HL-60 (cell line): ENCODE data around the gene RBBP4.
A peak's percentile ranks its signal among the peaks of the same experiment; 100 is the strongest.
"Not testable (repeated sequence)": the region's sequence is repeated elsewhere in the genome, so short reads cannot be mapped to it uniquely, and the experiment has no call there.

ENCODE experiments used
- DNase-seq, 2 experiments: peaks; one replicate each; pipeline ENCODE4 v3.0.0-alpha.2; 2010 to 2020; ENCODE audit warnings: low read depth in 1 of 2, low spot score in 1 of 2
- H3K27ac ChIP-seq: fragments of 250-450 bp; sonication (Bioruptor Pico); replicated peaks from 2 replicates; pipeline ENCODE4 v1.5.1; 2020; ENCODE audit warnings: mild to moderate bottlenecking, moderate library complexity
- H3K27me3 ChIP-seq: fragments of 250-450 bp; sonication (Bioruptor Pico); 2 replicates; pipeline ENCODE4 v1.5.1; 2021; ENCODE audit warnings: mild to moderate bottlenecking, moderate library complexity; ENCODE audit not compliant: insufficient read depth, poor library complexity, severe bottlenecking
- H3K4me3 ChIP-seq: replicated peaks from 2 replicates; pipeline ENCODE4 v1.5.1; 2011; ENCODE audit warnings: mild to moderate bottlenecking, control low read depth, low read length; ENCODE audit not compliant: insufficient read depth
- CTCF ChIP-seq: IDR thresholded peaks from one replicate; pipeline ENCODE4 v1.5.1; 2011; ENCODE audit warnings: low read length, control low read depth, inconsistent platforms; ENCODE audit not compliant: insufficient read depth
- GABPA ChIP-seq: IDR thresholded peaks from 2 replicates; pipeline ENCODE4 v1.6.1; 2012; ENCODE audit warnings: low read depth
- POLR2AphosphoS5 ChIP-seq: IDR thresholded peaks from 2 replicates; pipeline ENCODE4 v1.6.1; 2012; ENCODE audit warnings: low read depth
- REST ChIP-seq: IDR thresholded peaks from 2 replicates; pipeline ENCODE4 v1.6.1; 2012; ENCODE audit warnings: low read depth; ENCODE audit not compliant: insufficient replicate concordance
- SPI1 ChIP-seq: IDR thresholded peaks from 2 replicates; pipeline ENCODE4 v1.6.1; 2012; ENCODE audit warnings: low read depth, mild to moderate bottlenecking, borderline replicate concordance

RBBP4 gene

GRCh38 chr1:32652244-32652962 lies 1.4 kb downstream of the RBBP4 start:
- no peak for DNase-seq
- no peak for TF ChIP-seq REST
- no peak for TF ChIP-seq CTCF
- no peak for TF ChIP-seq POLR2AphosphoS5
- no peak for TF ChIP-seq SPI1
- no peak for TF ChIP-seq GABPA
- H3K4me3 ChIP-seq = peak overlapping the region; percentile 64
- H3K27me3 ChIP-seq = no peaks in the 10 kb centered on the region
- H3K27ac ChIP-seq = peak overlapping the region; percentile 99

GRCh38 chr1:32659581-32659980 lies 8.6 kb downstream of the RBBP4 start:
- TF ChIP-seq POLR2AphosphoS5 = no peak
- TF ChIP-seq SPI1 = no peak

DNA sequence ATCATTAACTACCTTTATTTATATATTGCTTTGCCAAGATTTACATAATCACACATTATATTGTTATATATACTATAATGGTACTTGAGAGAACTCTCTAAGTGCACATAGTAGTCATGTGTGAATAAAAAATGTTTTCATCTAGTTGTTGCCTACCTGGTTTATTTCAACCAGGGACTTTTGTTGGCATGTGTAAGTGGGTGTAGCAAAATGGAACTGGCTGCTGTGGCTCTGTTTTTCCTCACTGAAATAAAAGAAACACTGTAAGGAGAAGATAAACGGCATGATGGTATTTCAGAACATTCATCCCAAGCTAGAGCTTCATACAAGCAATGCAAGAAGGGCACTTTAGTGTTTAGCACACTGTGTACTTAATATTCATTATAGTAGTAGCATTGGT lies 14.9 kb downstream of the RBBP4 start:
- no peak overlapping the region for H3K4me3 ChIP-seq
- DNase-seq = no peak
- no peaks in the 10 kb centered on the region for H3K27me3 ChIP-seq
- TF ChIP-seq REST = no peak
- TF ChIP-seq SPI1 = no peak
- no peak for TF ChIP-seq CTCF
- no peak for TF ChIP-seq GABPA
- TF ChIP-seq POLR2AphosphoS5 = no peak
- no peak overlapping the region for H3K27ac ChIP-seq

More at GRCh38 chr1:32659581-32659980, 8.6 kb downstream of the RBBP4 start:
- no peaks in the 10 kb centered on the region for H3K27me3 ChIP-seq
- no peak overlapping the region for H3K4me3 ChIP-seq
- no peak for DNase-seq
- no peak overlapping the region for H3K27ac ChIP-seq

GRCh38 chr1:32666901-32667566 lies 16.0 kb downstream of the RBBP4 start:
- no peak for TF ChIP-seq REST
- no peak for TF ChIP-seq GABPA
- no peak for TF ChIP-seq SPI1
- no peak for TF ChIP-seq CTCF
- no peak for TF ChIP-seq POLR2AphosphoS5
- Histone ChIP-seq H3K27ac (no peak overlapping the region), H3K4me3 (no peak overlapping the region), H3K27me3 (no peaks in the 10 kb centered on the region)
- no peak for DNase-seq

GRCh38 chr1:32668716-32669115 lies 17.7 kb downstream of the RBBP4 start:
- H3K27me3 ChIP-seq, H3K27ac ChIP-seq, H3K4me3 ChIP-seq, DNase-seq: not testable (repeated sequence)
